Upper lobe of right lung (tissue), 1 donor: Measurements from ENCODE around the gene EIPR1. TPM values are rescaled to one million over a fixed set of nuclear protein-coding genes. Genes with fewer than 3 reads are reported as not detected.
A peak's percentile ranks its signal among the peaks of the same experiment; 100 is the strongest.

Experiments used
- ATAC-seq: fragments of 200-7000 bp; cut with Tn5 transposase; one replicate; pipeline ENCODE4 v1.9.1; 2020; ENCODE audit warnings: mild to moderate bottlenecking, moderate library complexity
- DNase-seq: peaks from one replicate; pipeline ENCODE4 v3.0.0-alpha.2; 2020
- H3K27ac ChIP-seq: fragments of 200-600 bp; one replicate; pipeline ENCODE4 v1.8.0; 2022
- H3K27me3 ChIP-seq: fragments of 200-600 bp; one replicate; pipeline ENCODE4 v1.8.0; 2022; ENCODE audit warnings: mild to moderate bottlenecking
- H3K36me3 ChIP-seq: fragments of 200-600 bp; one replicate; pipeline ENCODE4 v1.8.0; 2022
- H3K4me1 ChIP-seq: fragments of 200-600 bp; one replicate; pipeline ENCODE4 v1.8.0; 2022
- H3K4me3 ChIP-seq: fragments of 200-600 bp; one replicate; pipeline ENCODE4 v1.8.0; 2022; ENCODE audit warnings: mild to moderate bottlenecking
- H3K9me3 ChIP-seq: fragments of 200-600 bp; one replicate; pipeline ENCODE4 v1.8.0; 2022
- CTCF ChIP-seq: fragments of 200-600 bp; IDR thresholded peaks from one replicate; pipeline ENCODE4 v1.8.0; 2022; ENCODE audit warnings: antibody characterized with exemption
- intact Hi-C: fragments of 100-400 bp; cut with DNase I; formaldehyde crosslinking; loops from one replicate; pipeline ENCODE4 v1.11.0; 2022
- total RNA-seq: library from RNA; stranded (reverse); fragmentation: NEBNext Ultra II Directional; extraction: Animal tissue kit (Norgen Biotek cat#: 25700); gene quantifications from one replicate; pipeline ENCODE4 v1.2.1, GENCODE V29; 2021
- donor health status: DM: no; HTN: yes; CAD: no; lungs with severe emphysema.

Gene EIPR1
- total RNA-seq, 1 donor from 2014 or later = 16.6 TPM

- H3K9me3 ChIP-seq = no peaks in the 10 kb centered on the region
- no peaks in the 10 kb centered on the region for H3K36me3 ChIP-seq
- TF ChIP-seq CTCF = no peak
- no peak overlapping the region for H3K27ac ChIP-seq
- no peak overlapping the region for H3K4me3 ChIP-seq
- no peak for DNase-seq
- ATAC-seq = no peak
- intact Hi-C loops = no loop called here
- no peaks in the 10 kb centered on the region for H3K27me3 ChIP-seq
- H3K4me1 ChIP-seq = no peaks in the 10 kb centered on the region
These were observed 81.2 kb downstream of the EIPR1 start for GRCh38 chr2:3296182-3296972.

DNA sequence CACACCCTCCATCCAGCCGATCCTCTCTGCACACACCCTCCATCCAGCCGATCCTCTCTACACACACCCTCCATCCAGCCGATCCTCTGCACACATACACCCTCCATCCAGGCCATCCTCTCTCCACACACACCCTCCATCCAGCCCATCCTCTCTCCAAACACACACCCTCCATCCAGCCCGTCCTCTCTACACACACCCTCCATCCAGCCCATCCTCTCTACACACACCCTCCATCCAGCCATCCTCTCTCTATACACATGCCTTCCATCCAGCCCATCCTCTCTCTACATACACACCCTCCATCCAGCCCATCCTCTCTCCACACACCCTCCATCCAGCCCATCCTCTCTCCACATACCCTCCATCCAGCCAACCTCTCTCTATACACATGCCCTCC is 83.1 kb downstream of the EIPR1 start:
- no peak for ATAC-seq
- Histone ChIP-seq H3K36me3 (no peaks in the 10 kb centered on the region), H3K27ac (no peak overlapping the region), H3K9me3 (no peaks in the 10 kb centered on the region), H3K4me1 (no peaks in the 10 kb centered on the region), H3K27me3 (no peaks in the 10 kb centered on the region), H3K4me3 (no peak overlapping the region)
- DNase-seq = peak; percentile 19
- TF ChIP-seq CTCF = no peak
- intact Hi-C loops = no loop called here

DNA sequence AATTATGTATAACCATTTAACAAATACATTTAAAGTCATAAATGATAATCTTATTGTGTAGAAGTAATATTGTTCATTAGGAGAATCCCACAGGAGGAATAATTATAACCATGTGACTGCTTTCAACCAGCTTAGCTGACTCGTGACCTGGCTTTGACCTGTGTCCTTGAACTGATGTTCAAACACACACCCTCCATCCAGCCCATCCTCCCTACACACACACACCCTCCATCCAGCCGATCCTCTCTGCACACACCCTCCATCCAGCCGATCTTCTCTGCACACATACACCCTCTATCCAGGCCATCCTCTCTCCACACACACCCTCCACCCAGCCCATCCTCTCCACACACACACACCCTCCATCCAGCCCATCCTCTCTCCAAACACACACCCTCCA is 83.5 kb downstream of the EIPR1 start:
- Histone ChIP-seq H3K36me3 (no peaks in the 10 kb centered on the region), H3K4me3 (no peak overlapping the region), H3K27me3 (no peaks in the 10 kb centered on the region), H3K9me3 (no peaks in the 10 kb centered on the region), H3K4me1 (no peaks in the 10 kb centered on the region), H3K27ac (no peak overlapping the region)
- DNase-seq = no peak
- intact Hi-C loops = no loop called here
- no peak for ATAC-seq
- no peak for TF ChIP-seq CTCF

GRCh38 chr2:3293221-3293620 is 84.4 kb downstream of the EIPR1 start:
- no peaks in the 10 kb centered on the region for H3K4me1 ChIP-seq
- no peaks in the 10 kb centered on the region for H3K27me3 ChIP-seq
- H3K36me3 ChIP-seq = no peaks in the 10 kb centered on the region
- intact Hi-C loops = no loop called here
- H3K4me3 ChIP-seq = no peak overlapping the region
- H3K27ac ChIP-seq = no peak overlapping the region
- no peaks in the 10 kb centered on the region for H3K9me3 ChIP-seq
- no peak for TF ChIP-seq CTCF
- DNase-seq = no peak
- ATAC-seq = no peak

- TF ChIP-seq CTCF = no peak
- Histone ChIP-seq H3K4me3 (no peak overlapping the region), H3K27ac (no peak overlapping the region), H3K36me3 (no peaks in the 10 kb centered on the region), H3K27me3 (no peaks in the 10 kb centered on the region), H3K4me1 (no peaks in the 10 kb centered on the region), H3K9me3 (no peaks in the 10 kb centered on the region)
- intact Hi-C loops = no loop called here
- DNase-seq (no peak), ATAC-seq (no peak)
These were observed 85.2 kb downstream of the EIPR1 start for GRCh38 chr2:3292416-3292815.
